ENCODE data around the gene SLC35A5. TPM values are rescaled to one million over a fixed set of nuclear protein-coding genes. Genes with fewer than 3 reads are reported as not detected.

SLC35A5 gene
- total and polyA plus RNA-seq, 2 of the 4 experiments (the other 2 are of a cell fraction), result 19.5 to 25.6 TPM

GRCh38 chr3:112615989-112616731, 54.3 kb downstream of the SLC35A5 start:
- H2AK9ac ChIP-seq (replicated peaks; ENCODE audit: low read depth, low read length, poor library complexity), result no peak overlapping the region
- no peak overlapping the region for H2AK5ac ChIP-seq (ENCODE audit: low read depth, low read length)
- POLR2A ChIA-PET (ENCODE audit: unreplicated experiment), result no interaction called here
- H2BK5ac ChIP-seq (ENCODE audit: low read depth, low read length, poor library complexity, severe bottlenecking), result no peak overlapping the region
- CTCF ChIA-PET, result no interaction called here
- no peak overlapping the region for H3K56ac ChIP-seq (ENCODE audit: extremely low read depth, insufficient read depth, low read length)
- H4K91ac ChIP-seq (ENCODE audit: insufficient read depth, low read depth, low read length), result no peak overlapping the region
- H3K23ac ChIP-seq (ENCODE audit: low read depth, low read length), result no peak overlapping the region
- H3K14ac ChIP-seq (replicated peaks; ENCODE audit: low read depth, low read length), result no peak overlapping the region
- H3K18ac ChIP-seq (ENCODE audit: low read depth, low read length), result no peak overlapping the region
- WGBS, 2 experiments (ENCODE audit: extremely low coverage in 2 of 2, insufficient read length in 1 of 2), result 100% methylated on average over 1 of the region's 7 CpGs; no CpG with 5 or more reads in 1 of the 2 experiments
- no peak overlapping the region for H2AFZ ChIP-seq (replicated peaks; ENCODE audit: low read length, poor library complexity)
- no peak for DNase-seq
- H3K27me3 ChIP-seq (ENCODE audit: control insufficient read depth, insufficient read depth, low read length), result no peaks in the 10 kb centered on the region
- H3K27ac ChIP-seq (ENCODE audit: insufficient read depth, low read length), result no peak overlapping the region
- H4K5ac ChIP-seq (ENCODE audit: low read depth, low read length), result no peak overlapping the region
- H3K4me1 ChIP-seq (ENCODE audit: control insufficient read depth, insufficient read depth, low read length), result no peaks in the 10 kb centered on the region
- H3K9me1 ChIP-seq (ENCODE audit: insufficient read depth, low read length), result no peaks in the 10 kb centered on the region; the same call in 1 of the 2 replicates
- no peak for TF ChIP-seq MAZ (IDR thresholded peaks at IDR 0.05; ENCODE audit: borderline replicate concordance, low read depth, low read length)
- TF ChIP-seq CTCF (conservative IDR thresholded peaks at IDR 0.05; ENCODE audit: low read depth, low read length), result no peak
- no peak for TF ChIP-seq ELK1 (IDR thresholded peaks at IDR 0.05; ENCODE audit: borderline replicate concordance, low read depth, low read length)
- no peak for TF ChIP-seq MXI1 (IDR thresholded peaks at IDR 0.05; ENCODE audit: borderline replicate concordance, low read depth, low read length)
- TF ChIP-seq POLR2A (IDR thresholded peaks at IDR 0.05; ENCODE audit: low read depth, low read length), result no peak
- TF ChIP-seq NFE2L2 (IDR thresholded peaks at IDR 0.05; ENCODE audit: low read depth, low read length), result no peak
- no peak for TF ChIP-seq USF2 (IDR thresholded peaks at IDR 0.05; ENCODE audit: low read depth, low read length)
- no peak for TF ChIP-seq MAFK (IDR thresholded peaks at IDR 0.05; ENCODE audit: low read depth, low read length)
- no peak for TF ChIP-seq BHLHE40 (IDR thresholded peaks at IDR 0.05; ENCODE audit: low read depth, low read length)
- no peak for TF ChIP-seq CHD1 (IDR thresholded peaks at IDR 0.05; ENCODE audit: low read depth, low read length)
- TF ChIP-seq CEBPB (IDR thresholded peaks at IDR 0.05; ENCODE audit: low read depth, low read length), result no peak
- H3K4me2 ChIP-seq (ENCODE audit: low read depth, low read length), result no peak overlapping the region
- no peak overlapping the region for H3K9ac ChIP-seq (ENCODE audit: low read depth, low read length)
- H3K9me3 ChIP-seq (ENCODE audit: control insufficient read depth, insufficient read depth, low read length), result no peaks in the 10 kb centered on the region
- H2BK20ac ChIP-seq (ENCODE audit: low read depth, low read length), result no peak overlapping the region
- intact Hi-C loops (cut with micrococcal nuclease), result no loop called here
- no peaks in the 10 kb centered on the region for H4K20me1 ChIP-seq (ENCODE audit: insufficient read depth, low read length)
- no peak overlapping the region for H4K8ac ChIP-seq (ENCODE audit: low read depth in 2 of 2, low read length in 2 of 2)
- ATAC-seq (ENCODE audit: low read depth), result no peak
- BruUV-seq (replicated peaks), result no TSS peak
- no peak overlapping the region for H3K4ac ChIP-seq (ENCODE audit: low read depth, low read length)
- H3K79me1 ChIP-seq (ENCODE audit: low read depth in 1 of 2, low read length in 2 of 2), result peaks cover 0 to 4% of the 10 kb centered on the region in 2 experiments; a peak in 1 of 4 replicates
- H2BK120ac ChIP-seq (ENCODE audit: low read depth, low read length), result no peak overlapping the region
- peaks cover 31% of the 10 kb centered on the region for H3K36me3 ChIP-seq (ENCODE audit: control insufficient read depth, insufficient read depth, low read length)
- in situ Hi-C loops (cut with MboI; ENCODE audit: low sequenced_read_pairs), result no loop called here
- no peak overlapping the region for H3K4me3 ChIP-seq (ENCODE audit: insufficient read depth, low read depth, low read length)
- H2BK15ac ChIP-seq (ENCODE audit: low read depth, low read length), result no peak overlapping the region
- dilution Hi-C loops (cut with HindIII; ENCODE audit: low sequenced_read_pairs, unreplicated experiment), result no loop called here

Measured in IMR-90 (cell line).